Stimulated activated naive CD8-positive, alpha-beta T cell treated with anti-CD3 and anti-CD28 coated beads, Interleukin-15, amount 100 ng/mL, for 72 hours (primary cell): ENCODE measurements around the gene FBP1.
"Not testable (repeated sequence)": the region's sequence is repeated elsewhere in the genome, so short reads cannot be mapped to it uniquely, and the experiment has no call there.

ENCODE experiments used
- ATAC-seq: fragments of 150-1000 bp; cut with Tn5 transposase; 2 replicates; pipeline ENCODE4 v1.10.0; 2021; ENCODE audit warnings: mild to moderate bottlenecking, moderate library complexity
- DNase-seq, 2 donors: peaks; one replicate each; pipeline ENCODE4 v3.0.0; 2021 to 2022
- H3K27ac Mint-ChIP-seq, 2 donors: one replicate each; pipeline ENCODE4 v1.8.0; 2022; ENCODE audit warnings: mild to moderate bottlenecking in 2 of 2, mixed read lengths in 2 of 2, moderate library complexity in 2 of 2
- H3K27me3 Mint-ChIP-seq: one replicate; pipeline ENCODE4 v1.8.0; 2022; ENCODE audit warnings: mixed read lengths
- H3K4me1 Mint-ChIP-seq: one replicate; pipeline ENCODE4 v1.8.0; 2022; ENCODE audit warnings: mild to moderate bottlenecking, mixed read lengths
- H3K4me3 Mint-ChIP-seq, 2 donors: one replicate each; pipeline ENCODE4 v1.8.0; 2022; ENCODE audit warnings: mild to moderate bottlenecking in 2 of 2, mixed read lengths in 2 of 2, moderate library complexity in 1 of 2
- H3K9me3 Mint-ChIP-seq, 2 donors: one replicate each; pipeline ENCODE4 v1.8.0; 2022; ENCODE audit warnings: mixed read lengths in 2 of 2

Gene FBP1

GRCh38 chr9:94611638-94612068 is 27.7 kb downstream of the FBP1 start:
- no peaks in the 10 kb centered on the region for H3K9me3 Mint-ChIP-seq
- peak; percentile 88 for ATAC-seq
- peaks cover 43% of the 10 kb centered on the region for H3K27me3 Mint-ChIP-seq
- H3K4me1 Mint-ChIP-seq, result peaks cover 15% of the 10 kb centered on the region
- no peak overlapping the region for H3K27ac Mint-ChIP-seq
- peak; percentile 57 to 65 for DNase-seq
- no peak overlapping the region for H3K4me3 Mint-ChIP-seq

GRCh38 chr9:94610181-94610606 is 29.1 kb downstream of the FBP1 start:
- Mint-ChIP-seq H3K27me3 (peaks cover 45% of the 10 kb centered on the region), H3K9me3 (no peaks in the 10 kb centered on the region), H3K4me3 (no peak overlapping the region), H3K4me1 (peaks cover 15% of the 10 kb centered on the region), H3K27ac (no peak overlapping the region)
- DNase-seq, result no peak
- ATAC-seq, result no peak

- DNase-seq (no peak), ATAC-seq (no peak)
- Mint-ChIP-seq H3K4me1 (peaks cover 25% of the 10 kb centered on the region), H3K27ac (no peak overlapping the region), H3K4me3 (no peak overlapping the region), H3K9me3 (no peaks in the 10 kb centered on the region), H3K27me3 (peaks cover 28% of the 10 kb centered on the region)
Measured at GRCh38 chr9:94607423-94607691, 32.0 kb downstream of the FBP1 start.

GRCh38 chr9:94606646-94607422 is 32.5 kb downstream of the FBP1 start:
- peaks cover 20% of the 10 kb centered on the region for H3K4me1 Mint-ChIP-seq
- H3K27me3 Mint-ChIP-seq, result peaks cover 28% of the 10 kb centered on the region
- no peak overlapping the region for H3K27ac Mint-ChIP-seq
- H3K4me3 Mint-ChIP-seq, result no peak overlapping the region
- no peaks in the 10 kb centered on the region for H3K9me3 Mint-ChIP-seq
- ATAC-seq, result no peak
- DNase-seq, result no peak

GRCh38 chr9:94603259-94604160 is 35.8 kb downstream of the FBP1 start:
- Mint-ChIP-seq H3K4me3 (no peak overlapping the region), H3K27me3 (peaks cover 13% of the 10 kb centered on the region), H3K4me1 (peaks cover 11% of the 10 kb centered on the region), H3K9me3 (no peaks in the 10 kb centered on the region), H3K27ac (no peak overlapping the region)
- DNase-seq, result peak; percentile 68 to 69
- peak; percentile 89 for ATAC-seq

GRCh38 chr9:94602666-94603065 is 36.7 kb downstream of the FBP1 start:
- H3K27ac Mint-ChIP-seq, result no peak overlapping the region
- ATAC-seq (no peak), DNase-seq (no peak)
- H3K4me1 Mint-ChIP-seq, result peaks cover 11% of the 10 kb centered on the region
- H3K27me3 Mint-ChIP-seq, result peaks cover 16% of the 10 kb centered on the region
- no peak overlapping the region for H3K4me3 Mint-ChIP-seq
- H3K9me3 Mint-ChIP-seq, result no peaks in the 10 kb centered on the region

- Mint-ChIP-seq H3K9me3 (no peaks in the 10 kb centered on the region), H3K4me1 (peaks cover 11% of the 10 kb centered on the region), H3K27me3 (peaks cover 13% of the 10 kb centered on the region), H3K4me3 (no peak overlapping the region), H3K27ac (no peak overlapping the region)
- ATAC-seq (no peak), DNase-seq (no peak)
Measured at GRCh38 chr9:94600715-94601114, 38.6 kb downstream of the FBP1 start.

- ATAC-seq, result no peak
- Mint-ChIP-seq H3K4me1 (peaks cover 11% of the 10 kb centered on the region), H3K4me3 (no peak overlapping the region), H3K9me3 (no peaks in the 10 kb centered on the region), H3K27ac (no peak overlapping the region), H3K27me3 (peaks cover 14% of the 10 kb centered on the region)
- DNase-seq, result no peak
Measured at GRCh38 chr9:94600258-94600657, 39.1 kb downstream of the FBP1 start.

GRCh38 chr9:94599102-94599501 is 40.2 kb downstream of the FBP1 start:
- no peak overlapping the region for H3K4me3 Mint-ChIP-seq
- ATAC-seq (no peak), DNase-seq (no peak)
- H3K27me3 Mint-ChIP-seq, result peaks cover 26% of the 10 kb centered on the region
- H3K9me3 Mint-ChIP-seq, result no peaks in the 10 kb centered on the region
- peaks cover 11% of the 10 kb centered on the region for H3K4me1 Mint-ChIP-seq
- H3K27ac Mint-ChIP-seq, result no peak overlapping the region

- Mint-ChIP-seq H3K9me3 (no peaks in the 10 kb centered on the region), H3K4me1 (no peaks in the 10 kb centered on the region), H3K4me3 (no peak within 1 kb of the TSS), H3K27me3 (peaks cover 65% of the 10 kb centered on the region), H3K27ac (peak within 1 kb of the TSS in 1 of 2 donors; percentile 19)
- no peak for DNase-seq
- ATAC-seq, result no peak
Measured at GRCh38 chr9:94593459-94594345, 45.6 kb downstream of the FBP1 start, which contains the start of gene FBP2. Gene FBP2, minus strand, starts transcription at chr9:94593824. Its CDS starts 98 bp downstream, at chr9:94593726.

GRCh38 chr9:94592683-94593082 is 46.6 kb downstream of the FBP1 start:
- H3K27ac Mint-ChIP-seq, result peak overlapping the region in 1 of 2 donors; percentile 34
- DNase-seq, H3K4me3 Mint-ChIP-seq, H3K4me1 Mint-ChIP-seq, ATAC-seq, H3K9me3 Mint-ChIP-seq: not testable (repeated sequence)
- peaks cover 72% of the 10 kb centered on the region for H3K27me3 Mint-ChIP-seq

- H3K4me1 Mint-ChIP-seq, result peaks cover 6% of the 10 kb centered on the region
- ATAC-seq, result no peak
- H3K27ac Mint-ChIP-seq, result no peak overlapping the region
- no peaks in the 10 kb centered on the region for H3K9me3 Mint-ChIP-seq
- no peak overlapping the region for H3K4me3 Mint-ChIP-seq
- H3K27me3 Mint-ChIP-seq, result peaks cover 72% of the 10 kb centered on the region
- no peak for DNase-seq
Measured at GRCh38 chr9:94591876-94592275, 47.4 kb downstream of the FBP1 start.

- not testable (repeated sequence) for H3K9me3 Mint-ChIP-seq, DNase-seq, H3K4me3 Mint-ChIP-seq, ATAC-seq, H3K27ac Mint-ChIP-seq
- Mint-ChIP-seq H3K4me1 (peaks cover 11% of the 10 kb centered on the region), H3K27me3 (peaks cover 74% of the 10 kb centered on the region)
Measured at GRCh38 chr9:94591046-94591545, 48.2 kb downstream of the FBP1 start.

GRCh38 chr9:94588681-94589080 is 50.6 kb downstream of the FBP1 start:
- ATAC-seq, result no peak
- DNase-seq, result no peak
- Mint-ChIP-seq H3K9me3 (no peaks in the 10 kb centered on the region), H3K4me1 (peaks cover 29% of the 10 kb centered on the region), H3K27ac (no peak overlapping the region), H3K4me3 (no peak overlapping the region), H3K27me3 (peaks cover 68% of the 10 kb centered on the region)

- DNase-seq (no peak), ATAC-seq (no peak)
- Mint-ChIP-seq H3K27me3 (peaks cover 56% of the 10 kb centered on the region), H3K27ac (no peak overlapping the region), H3K9me3 (no peaks in the 10 kb centered on the region), H3K4me3 (peak overlapping the region in 1 of 2 donors; percentile 38), H3K4me1 (peaks cover 31% of the 10 kb centered on the region)
Measured at GRCh38 chr9:94586814-94587213, 52.5 kb downstream of the FBP1 start.
